GM06990 (cell line): ENCODE data around the gene SNAI3.
A peak's percentile ranks its signal among the peaks of the same experiment; 100 is the strongest.
"Not testable (repeated sequence)": the region's sequence is repeated elsewhere in the genome, so short reads cannot be mapped to it uniquely, and the experiment has no call there.

Experiments
- DNase-seq: peaks from one replicate; pipeline ENCODE4 v3.0.0-alpha.2; 2011; ENCODE audit not compliant: insufficient read length; ENCODE audit errors: extremely low read depth
- H3K27me3 ChIP-seq: replicated peaks from 2 replicates; pipeline ENCODE4 v1.6.0; 2011; ENCODE audit warnings: low read length; ENCODE audit not compliant: control insufficient read depth, insufficient read depth
- H3K36me3 ChIP-seq: 2 replicates; pipeline ENCODE4 v1.5.1; 2011; ENCODE audit warnings: low read length; ENCODE audit not compliant: control insufficient read depth, insufficient read depth
- H3K4me3 ChIP-seq: replicated peaks from 2 replicates; pipeline ENCODE4 v1.5.1; 2011; ENCODE audit warnings: low read depth, mild to moderate bottlenecking, control low read depth, low read length
- TF ChIP-seq, protein P1 (sequence below): IDR thresholded peaks from 2 replicates; pipeline ENCODE4 v1.5.1; 2011; ENCODE audit warnings: low read length, control low read depth, mild to moderate bottlenecking, inconsistent platforms; ENCODE audit not compliant: insufficient read depth, poor library complexity, severe bottlenecking

The SNAI3 gene

DNA sequence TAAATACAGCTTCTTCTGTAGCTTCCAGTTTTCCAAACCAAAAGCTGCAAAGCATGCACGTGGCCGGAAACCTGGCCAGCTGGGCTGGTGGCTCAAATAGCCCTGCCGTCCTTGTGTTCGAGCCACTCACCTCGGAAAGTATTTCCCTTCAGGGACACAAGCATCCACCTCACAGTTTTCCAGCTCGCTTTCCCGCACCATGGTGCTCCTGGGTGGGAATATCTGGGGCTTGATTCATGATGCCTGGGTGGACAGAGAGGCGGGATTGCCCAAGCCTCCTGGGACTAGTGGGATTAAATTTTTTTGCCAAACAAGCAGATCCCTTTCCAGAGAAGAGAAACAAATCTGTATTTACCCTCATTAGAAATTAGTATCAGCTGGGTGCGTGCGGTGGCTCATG lies 16.3 kb downstream of the SNAI3 start:
- DNase-seq = no peak
- Histone ChIP-seq H3K27me3 (no peaks in the 10 kb centered on the region), H3K36me3 (no peaks in the 10 kb centered on the region; the same call in none of the 2 replicates), H3K4me3 (no peak overlapping the region)
- TF ChIP-seq, protein P1, sequence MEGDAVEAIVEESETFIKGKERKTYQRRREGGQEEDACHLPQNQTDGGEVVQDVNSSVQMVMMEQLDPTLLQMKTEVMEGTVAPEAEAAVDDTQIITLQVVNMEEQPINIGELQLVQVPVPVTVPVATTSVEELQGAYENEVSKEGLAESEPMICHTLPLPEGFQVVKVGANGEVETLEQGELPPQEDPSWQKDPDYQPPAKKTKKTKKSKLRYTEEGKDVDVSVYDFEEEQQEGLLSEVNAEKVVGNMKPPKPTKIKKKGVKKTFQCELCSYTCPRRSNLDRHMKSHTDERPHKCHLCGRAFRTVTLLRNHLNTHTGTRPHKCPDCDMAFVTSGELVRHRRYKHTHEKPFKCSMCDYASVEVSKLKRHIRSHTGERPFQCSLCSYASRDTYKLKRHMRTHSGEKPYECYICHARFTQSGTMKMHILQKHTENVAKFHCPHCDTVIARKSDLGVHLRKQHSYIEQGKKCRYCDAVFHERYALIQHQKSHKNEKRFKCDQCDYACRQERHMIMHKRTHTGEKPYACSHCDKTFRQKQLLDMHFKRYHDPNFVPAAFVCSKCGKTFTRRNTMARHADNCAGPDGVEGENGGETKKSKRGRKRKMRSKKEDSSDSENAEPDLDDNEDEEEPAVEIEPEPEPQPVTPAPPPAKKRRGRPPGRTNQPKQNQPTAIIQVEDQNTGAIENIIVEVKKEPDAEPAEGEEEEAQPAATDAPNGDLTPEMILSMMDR = no peak

DNA sequence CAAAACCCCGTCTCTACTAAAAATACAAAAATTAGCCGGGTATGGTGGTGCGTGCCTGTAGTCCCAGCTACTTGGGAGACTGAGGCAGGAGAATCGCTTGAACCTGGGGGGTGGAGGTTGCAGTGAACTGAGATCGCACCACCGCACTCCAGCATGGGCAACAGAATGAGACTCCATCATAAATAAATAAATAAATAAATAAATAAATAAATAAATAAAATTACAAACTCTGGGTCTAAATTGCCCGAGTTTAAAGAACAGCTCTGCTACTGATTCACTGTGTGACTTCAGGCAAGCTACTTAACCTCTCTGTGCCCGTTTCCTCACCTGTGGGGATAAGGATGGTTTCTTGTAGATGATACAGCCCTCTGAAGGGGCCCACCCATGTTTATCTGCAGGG lies 16.8 kb downstream of the SNAI3 start:
- H3K4me3 ChIP-seq, DNase-seq, H3K27me3 ChIP-seq, H3K36me3 ChIP-seq: not testable (repeated sequence)

DNA sequence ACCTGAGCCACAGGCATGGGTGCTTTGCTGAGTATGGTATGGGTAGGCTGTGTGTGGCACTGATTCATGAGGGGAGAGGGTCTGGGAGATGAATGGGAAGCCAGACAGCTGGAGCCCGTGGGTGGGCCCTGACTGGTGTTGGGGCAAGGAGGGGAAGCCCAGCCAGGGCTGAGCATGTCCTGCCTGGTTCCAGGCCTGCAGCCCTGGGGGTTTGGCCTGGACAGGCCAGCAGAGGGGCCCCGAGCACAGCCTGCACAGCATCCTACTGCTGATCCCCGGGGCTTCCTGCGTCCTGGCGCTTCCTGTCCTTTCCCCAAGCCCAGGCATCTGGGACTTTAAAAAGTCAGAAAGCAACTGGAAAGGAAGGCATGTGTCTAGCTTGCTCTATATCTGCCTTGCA lies 18.8 kb downstream of the SNAI3 start:
- DNase-seq = no peak
- H3K27me3 ChIP-seq = no peaks in the 10 kb centered on the region
- H3K36me3 ChIP-seq = no peaks in the 10 kb centered on the region; the same call in none of the 2 replicates
- H3K4me3 ChIP-seq = no peak overlapping the region
- TF ChIP-seq, protein P1 = no peak

DNA sequence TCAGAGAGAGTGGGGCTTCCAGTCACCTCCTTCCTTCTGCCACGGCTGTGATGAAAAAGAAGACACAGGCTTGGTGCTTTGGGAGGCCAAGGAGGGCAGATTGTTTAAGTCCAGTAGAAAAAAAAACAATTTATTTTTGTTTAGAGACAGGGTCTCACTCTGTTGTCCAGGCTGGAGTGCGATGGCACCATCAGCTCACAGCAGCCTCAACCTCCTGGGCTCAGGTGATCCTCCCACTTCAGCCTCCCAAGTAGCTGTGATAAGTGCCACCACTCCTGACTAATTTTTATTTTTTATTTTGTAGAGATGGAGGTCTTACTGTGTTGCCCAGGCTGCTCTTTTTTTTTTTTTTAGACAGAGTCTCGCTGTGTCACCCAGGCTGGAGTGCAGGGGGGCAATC lies 20.7 kb downstream of the SNAI3 start:
- no peaks in the 10 kb centered on the region for H3K27me3 ChIP-seq
- DNase-seq = no peak
- H3K4me3 ChIP-seq = no peak overlapping the region
- TF ChIP-seq, protein P1 = no peak
- no peaks in the 10 kb centered on the region; the same call in 1 of the 2 replicates for H3K36me3 ChIP-seq

DNA sequence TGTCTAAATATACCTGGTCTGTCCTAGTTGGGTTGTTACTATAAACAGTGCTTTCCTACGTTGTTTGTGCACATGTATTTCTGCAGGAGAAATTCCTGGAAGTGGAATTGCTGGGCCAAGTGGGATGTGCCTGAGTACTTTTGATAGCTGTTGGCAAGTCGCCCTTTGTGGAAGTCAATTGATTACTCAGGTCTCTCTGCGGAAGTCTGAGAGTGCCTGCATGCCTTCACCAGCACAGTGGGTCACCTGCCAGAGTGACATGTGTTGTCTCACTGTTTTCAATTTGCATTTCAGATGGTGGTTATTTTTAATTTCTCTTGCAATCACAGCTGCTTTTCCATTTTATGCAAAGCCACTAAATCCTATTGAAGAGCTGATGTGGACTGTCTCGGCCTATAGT lies 21.2 kb downstream of the SNAI3 start:
- Histone ChIP-seq H3K4me3 (no peak overlapping the region), H3K27me3 (no peaks in the 10 kb centered on the region), H3K36me3 (peaks cover under 1% of the 10 kb centered on the region)
- TF ChIP-seq, protein P1 = no peak
- DNase-seq = no peak

DNA sequence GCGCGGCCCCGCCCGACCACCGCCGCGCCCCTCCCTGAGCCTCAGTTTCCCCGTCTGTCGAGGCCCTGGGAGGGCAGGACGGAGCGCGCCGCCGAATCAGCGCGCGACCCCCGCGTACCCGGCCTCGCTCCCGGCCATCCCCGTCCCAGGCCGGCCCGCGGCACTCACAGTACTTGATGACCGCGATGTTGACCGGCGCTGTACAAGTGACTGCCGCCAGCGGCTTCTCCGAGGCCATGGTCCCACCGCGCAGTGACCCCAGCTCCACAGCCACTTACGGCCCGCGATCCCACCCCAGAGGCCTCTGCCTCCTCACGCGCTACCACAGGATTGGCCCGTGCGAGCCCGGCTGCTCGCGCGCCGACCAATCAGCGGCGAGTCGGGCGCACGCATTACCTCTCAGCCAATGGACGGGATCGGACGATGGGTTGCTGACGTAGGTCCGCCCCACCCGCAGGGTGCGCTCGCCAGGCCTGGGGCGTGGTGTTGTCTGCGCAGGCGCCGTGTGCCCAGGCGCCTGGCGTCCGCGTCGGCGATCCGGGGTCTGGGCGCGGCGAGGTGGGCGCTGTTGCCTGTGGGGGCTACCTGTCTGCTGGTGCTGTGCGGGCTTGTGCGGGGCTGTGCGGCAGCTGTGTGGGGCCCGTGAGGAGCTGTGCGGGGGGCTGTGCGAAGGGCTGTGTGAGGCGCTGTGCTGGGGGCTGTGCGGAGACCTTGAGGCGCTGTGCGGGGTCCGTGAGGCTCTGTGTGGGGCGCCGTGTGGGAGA lies 23.3 kb downstream of the SNAI3 start, which contains the start of gene MVD:
TSS of gene MVD (minus strand) at position 249 of the 764 bp plus-strand sequence. CDS start at position 238, 11 bp downstream.
- TF ChIP-seq, protein P1 = peak; percentile 26
- Histone ChIP-seq H3K36me3 (peaks cover 8% of the 10 kb centered on the region), H3K27me3 (no peaks in the 10 kb centered on the region)

More for the DNA sequence above, 23.3 kb downstream of the SNAI3 start, which contains the start of gene MVD:
- H3K4me3 ChIP-seq = peak within 1 kb of the TSS; percentile 97
- peak; percentile 99 for DNase-seq
